Ovary (tissue), 9 donors: ENCODE measurements around the gene ALG6. TPM values are rescaled to one million over a fixed set of nuclear protein-coding genes. Genes with fewer than 3 reads are reported as not detected.
"Not testable (repeated sequence)": the region's sequence is repeated elsewhere in the genome, so short reads cannot be mapped to it uniquely, and the experiment has no call there.

ENCODE experiments used
- DNase-seq, 5 donors: peaks; one replicate each; pipeline ENCODE4 v3.0.0-alpha.2; 2019 to 2020
- H3K27ac ChIP-seq, 2 donors: fragments of 200-600 bp; one replicate each; pipeline versions ENCODE4 v1.5.1 to v1.8.0; 2019 to 2022
- H3K27me3 ChIP-seq: fragments of 200-600 bp; one replicate; pipeline ENCODE4 v1.8.0; 2022
- H3K36me3 ChIP-seq: fragments of 200-600 bp; sonication (generic); one replicate; pipeline ENCODE4 v1.5.1; 2019
- H3K4me1 ChIP-seq: one replicate; pipeline ENCODE4 v1.8.1; 2013; ENCODE audit warnings: mild to moderate bottlenecking, moderate library complexity; ENCODE audit not compliant: insufficient read depth
- H3K4me3 ChIP-seq: fragments of 200-600 bp; sonication (generic); one replicate; pipeline ENCODE4 v1.5.1; 2017
- H3K9me3 ChIP-seq, 2 donors: fragments of 200-600 bp in 1 of 2; sonication (generic) in 1 of 2; one replicate each; pipeline versions ENCODE4 v1.5.1 to v1.8.1; 2013 to 2019; ENCODE audit warnings: mild to moderate bottlenecking in 1 of 2, moderate library complexity in 1 of 2
- CTCF ChIP-seq, 3 donors: fragments of 450-650 bp in 2 of 3; fragments of 200-600 bp in 1 of 3; IDR thresholded peaks; one replicate each; pipeline versions ENCODE4 v1.5.1 to v1.8.0; 2016 to 2022; ENCODE audit warnings: antibody characterized with exemption in 3 of 3, mild to moderate bottlenecking in 1 of 3
- EP300 ChIP-seq: sonication (generic); formaldehyde crosslinking; IDR thresholded peaks from one replicate; pipeline ENCODE4 v1.6.1; 2017; ENCODE audit warnings: antibody characterized with exemption
- POLR2A ChIP-seq: fragments of 450-650 bp; IDR thresholded peaks from one replicate; pipeline ENCODE4 v1.6.1; 2017; ENCODE audit warnings: antibody characterized with exemption, mild to moderate bottlenecking, moderate library complexity
- WGBS, 3 donors: extraction: QIAGEN DNeasy Blood & Tissue Kit in 1 of 3; methylation state at CpG; one replicate each; pipeline versions ENCODE4 v1.1.5 to v1.1.7; 2013 to 2017; 5-methylcytosine and 5-hydroxymethylcytosine counted together
- intact Hi-C, 4 donors: fragments of 100-400 bp; cut with DNase I; formaldehyde crosslinking; loops; one replicate each; pipeline versions ENCODE4 v1.11.0 to v1.15.1; 2022 to 2023
- polyA plus RNA-seq, 2 donors: library from polyadenylated mRNA; stranded (reverse); fragments of 200-250 nt in 1 of 2; fragments of 350-450 nt in 1 of 2; fragmentation: Illumina TruSeq in 1 of 2; extraction: RNeasy Lipid Tissue Mini Kit (QIAGEN cat#74804) in 1 of 2; gene quantifications; one replicate each; pipeline ENCODE4 v1.2.3, GENCODE V29; 2013 to 2014
- total RNA-seq, 7 donors: library from RNA; depleted of rRNA in 2 of 7; stranded (reverse); fragments of >200 nt in 2 of 7; fragmentation: NEBNext Ultra II Directional in 3 of 7; extraction: Animal tissue kit (Norgen Biotek cat#: 25700) in 3 of 7; gene quantifications; one replicate each; pipeline versions ENCODE4 v1.1.0 to v1.2.4, GENCODE V29; 2016 to 2023
- donor health status: DM: no; HTN: no; CAD: no; lungs with moderate emphysema.
- donor health status: DM: no; HTN: no; CAD: no.
- donor health status: Bipolar disorder and iron deficiency.
- donor health status: DM: yes; HTN: yes; CAD: no.
- donor health status: DM: no; HTN: no; CAD: no.
- donor health status: DM: yes; HTN: yes; CAD: no.

ALG6 gene
- total and polyA plus RNA-seq, 9 donors = 6.6 to 14.2 (median 9.1) TPM

GRCh38 chr1:63414691-63415365 lies 47.4 kb downstream of the ALG6 start:
- Histone ChIP-seq H3K27ac (no peak overlapping the region), H3K27me3 (no peaks in the 10 kb centered on the region), H3K4me1 (peaks cover 4% of the 10 kb centered on the region), H3K9me3 (no peaks in the 10 kb centered on the region), H3K36me3 (no peaks in the 10 kb centered on the region), H3K4me3 (no peak overlapping the region)
- intact Hi-C loops = no loop called here
- DNase-seq = no peak
- no peak for TF ChIP-seq CTCF (IDR thresholded peaks at IDR 0.05)
- TF ChIP-seq POLR2A = no peak
- no peak for TF ChIP-seq EP300
- 92 to 98% (median 94%) methylated on average over 3 of the region's 3 CpGs for WGBS, 3 donors

- no peak for DNase-seq
- Histone ChIP-seq H3K4me3 (no peak overlapping the region), H3K27ac (no peak overlapping the region), H3K9me3 (no peaks in the 10 kb centered on the region), H3K4me1 (no peaks in the 10 kb centered on the region), H3K27me3 (no peaks in the 10 kb centered on the region), H3K36me3 (no peaks in the 10 kb centered on the region)
- intact Hi-C loops = no loop called here
- TF ChIP-seq POLR2A = no peak
- no peak for TF ChIP-seq EP300
- no peak for TF ChIP-seq CTCF (IDR thresholded peaks at IDR 0.05)
Measured at GRCh38 chr1:63418101-63418500, 50.7 kb downstream of the ALG6 start.

GRCh38 chr1:63420746-63421145 lies 53.3 kb downstream of the ALG6 start:
- DNase-seq, H3K4me1 ChIP-seq, H3K27ac ChIP-seq, H3K4me3 ChIP-seq, H3K36me3 ChIP-seq, intact Hi-C loops, H3K9me3 ChIP-seq, H3K27me3 ChIP-seq: not testable (repeated sequence)
- WGBS, 3 donors = 63 to 85% (median 78%) methylated on average over 1 of the region's 1 CpG

- WGBS, 3 donors = 97 to 98% (median 98%) methylated on average over 2 of the region's 2 CpGs
- no peak overlapping the region for H3K4me3 ChIP-seq
- no peaks in the 10 kb centered on the region for H3K9me3 ChIP-seq
- H3K4me1 ChIP-seq = no peaks in the 10 kb centered on the region
- no peaks in the 10 kb centered on the region for H3K36me3 ChIP-seq
- no peak for DNase-seq
- no peaks in the 10 kb centered on the region for H3K27me3 ChIP-seq
- no peak for TF ChIP-seq POLR2A
- intact Hi-C loops = no loop called here
- no peak overlapping the region for H3K27ac ChIP-seq
Measured at GRCh38 chr1:63423649-63424048, 56.2 kb downstream of the ALG6 start.

GRCh38 chr1:63428815-63429214 lies 61.4 kb downstream of the ALG6 start:
- Histone ChIP-seq H3K27ac (no peak overlapping the region), H3K4me1 (no peaks in the 10 kb centered on the region), H3K27me3 (no peaks in the 10 kb centered on the region), H3K36me3 (no peaks in the 10 kb centered on the region), H3K9me3 (no peaks in the 10 kb centered on the region), H3K4me3 (no peak overlapping the region)
- no peak for DNase-seq
- intact Hi-C loops = no loop called here
- TF ChIP-seq POLR2A (no peak), EP300 (no peak), CTCF (IDR thresholded peaks at IDR 0.05) (no peak)

GRCh38 chr1:63429281-63429680 lies 61.9 kb downstream of the ALG6 start:
- no peak for TF ChIP-seq EP300
- TF ChIP-seq CTCF (IDR thresholded peaks at IDR 0.05) = no peak
- TF ChIP-seq POLR2A = no peak

More at GRCh38 chr1:63429281-63429680, 61.9 kb downstream of the ALG6 start:
- H3K4me1 ChIP-seq = no peaks in the 10 kb centered on the region
- no peak overlapping the region for H3K4me3 ChIP-seq
- H3K9me3 ChIP-seq = no peaks in the 10 kb centered on the region
- H3K36me3 ChIP-seq = no peaks in the 10 kb centered on the region
- no peaks in the 10 kb centered on the region for H3K27me3 ChIP-seq
- no peak for DNase-seq
- H3K27ac ChIP-seq = no peak overlapping the region
- intact Hi-C loops = no loop called here
